ENCODE results near the gene NTM.

DNA sequence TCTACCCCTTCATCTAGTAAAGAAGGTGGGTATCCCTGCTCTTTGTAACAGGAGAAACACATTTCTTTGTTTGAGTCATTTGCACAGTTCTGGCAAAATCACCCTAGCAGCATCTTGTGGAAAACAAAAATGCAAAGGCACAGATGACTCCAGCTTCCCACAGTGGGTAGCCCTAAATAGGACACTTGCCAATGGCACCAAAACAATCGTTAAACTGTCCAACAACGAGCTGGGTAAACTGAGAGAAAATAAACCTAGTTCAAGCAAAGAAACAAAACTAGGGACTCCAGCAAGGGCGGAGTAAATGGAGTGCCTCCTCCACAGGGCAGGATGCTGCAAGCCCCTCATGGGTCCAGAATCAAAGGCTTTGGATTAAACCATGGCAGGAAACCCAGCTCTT lies 239.5 kb downstream of the NTM start:
- TF ChIP-seq, protein P1, sequence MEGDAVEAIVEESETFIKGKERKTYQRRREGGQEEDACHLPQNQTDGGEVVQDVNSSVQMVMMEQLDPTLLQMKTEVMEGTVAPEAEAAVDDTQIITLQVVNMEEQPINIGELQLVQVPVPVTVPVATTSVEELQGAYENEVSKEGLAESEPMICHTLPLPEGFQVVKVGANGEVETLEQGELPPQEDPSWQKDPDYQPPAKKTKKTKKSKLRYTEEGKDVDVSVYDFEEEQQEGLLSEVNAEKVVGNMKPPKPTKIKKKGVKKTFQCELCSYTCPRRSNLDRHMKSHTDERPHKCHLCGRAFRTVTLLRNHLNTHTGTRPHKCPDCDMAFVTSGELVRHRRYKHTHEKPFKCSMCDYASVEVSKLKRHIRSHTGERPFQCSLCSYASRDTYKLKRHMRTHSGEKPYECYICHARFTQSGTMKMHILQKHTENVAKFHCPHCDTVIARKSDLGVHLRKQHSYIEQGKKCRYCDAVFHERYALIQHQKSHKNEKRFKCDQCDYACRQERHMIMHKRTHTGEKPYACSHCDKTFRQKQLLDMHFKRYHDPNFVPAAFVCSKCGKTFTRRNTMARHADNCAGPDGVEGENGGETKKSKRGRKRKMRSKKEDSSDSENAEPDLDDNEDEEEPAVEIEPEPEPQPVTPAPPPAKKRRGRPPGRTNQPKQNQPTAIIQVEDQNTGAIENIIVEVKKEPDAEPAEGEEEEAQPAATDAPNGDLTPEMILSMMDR (IDR thresholded peaks at IDR 0.05) = no peak
- TF ChIP-seq POLR2A (IDR thresholded peaks at IDR 0.05) = no peak
- TF ChIP-seq POLR2AphosphoS5 (IDR thresholded peaks at IDR 0.05) = no peak
